ENCODE measurements around the gene SMAD9. TPM values are rescaled to one million over a fixed set of nuclear protein-coding genes. Genes with fewer than 3 reads are reported as not detected.

SMAD9 gene
- total and polyA plus RNA-seq, 2 of the 4 experiments (the other 2 are of a cell fraction), result 3.2 to 4.8 TPM

GRCh38 chr13:36850790-36851438 is 69.1 kb downstream of the SMAD9 start:
- TF ChIP-seq CTCF (conservative IDR thresholded peaks at IDR 0.05; ENCODE audit: low read depth, low read length) (peak; percentile 28; the same call in 1 of the 2 replicates), RAD21 (IDR thresholded peaks at IDR 0.05; ENCODE audit: low read length) (peak; percentile 39), SMC3 (IDR thresholded peaks at IDR 0.05; ENCODE audit: low read depth, low read length) (no peak)
- WGBS, 2 experiments (ENCODE audit: extremely low coverage in 2 of 2, insufficient read length in 1 of 2), result 87% methylated on average over 9 of the region's 13 CpGs; no CpG with 5 or more reads in 1 of the 2 experiments
- H2BK15ac ChIP-seq (ENCODE audit: low read depth, low read length), result no peak overlapping the region
- intact Hi-C loops (cut with micrococcal nuclease), result no loop called here
- peaks cover 15% of the 10 kb centered on the region for H3K36me3 ChIP-seq (ENCODE audit: control insufficient read depth, insufficient read depth, low read length)
- H3K9me3 ChIP-seq (ENCODE audit: control insufficient read depth, insufficient read depth, low read length), result no peaks in the 10 kb centered on the region
- H3K4me3 ChIP-seq (ENCODE audit: insufficient read depth, low read depth, low read length), result no peak overlapping the region
- no peak overlapping the region for H3K4me2 ChIP-seq (ENCODE audit: low read depth, low read length)
- no peak overlapping the region for H2AK5ac ChIP-seq (ENCODE audit: low read depth, low read length)
- no peaks in the 10 kb centered on the region for H3K27me3 ChIP-seq (ENCODE audit: control insufficient read depth, insufficient read depth, low read length)
- H3K9me1 ChIP-seq (ENCODE audit: insufficient read depth, low read length), result no peaks in the 10 kb centered on the region
- ATAC-seq (ENCODE audit: low read depth) (peak; percentile 59), DNase-seq (no peak)
- no peak overlapping the region for H3K4ac ChIP-seq (ENCODE audit: low read depth, low read length)
- dilution Hi-C loops (cut with HindIII; ENCODE audit: low sequenced_read_pairs, unreplicated experiment), result loop anchor here (25.0 kb wide), 1 partner anchor 136 kb away; the partner anchor contains the start of gene ALG5
- ChIA-PET POLR2A (ENCODE audit: unreplicated experiment) (no interaction called here), CTCF (interaction anchor here (0.6 to 1.3 kb wide), 4 partner anchors 10 to 130 kb away, joined by 3 to 5 read pairs (median 4); no protein-coding TSS in a partner anchor)
- H3K23ac ChIP-seq (ENCODE audit: low read depth, low read length), result no peak overlapping the region
- peak overlapping the region; percentile 9 for H2AK9ac ChIP-seq (replicated peaks; ENCODE audit: low read depth, low read length, poor library complexity)
- H3K9ac ChIP-seq (ENCODE audit: low read depth, low read length), result no peak overlapping the region
- H4K8ac ChIP-seq (ENCODE audit: low read depth in 2 of 2, low read length in 2 of 2), result no peak overlapping the region
- no TSS peak for BruUV-seq (replicated peaks)
- H4K91ac ChIP-seq (ENCODE audit: insufficient read depth, low read depth, low read length), result no peak overlapping the region
- no peaks in the 10 kb centered on the region; the same call in 1 of the 2 replicates for H4K20me1 ChIP-seq (ENCODE audit: insufficient read depth, low read length)
- H2BK120ac ChIP-seq (ENCODE audit: low read depth, low read length), result no peak overlapping the region
- no peak overlapping the region for H3K56ac ChIP-seq (ENCODE audit: extremely low read depth, insufficient read depth, low read length)
- H2AFZ ChIP-seq (replicated peaks; ENCODE audit: low read length, poor library complexity), result no peak overlapping the region
- 0 out of 4 replicates have a peak, but pooled peaks cover 0 to 2% of the 10 kb centered on the region in 2 experiments for H3K79me1 ChIP-seq (ENCODE audit: low read depth in 1 of 2, low read length in 2 of 2)
- in situ Hi-C loops (cut with MboI; ENCODE audit: low sequenced_read_pairs), result no loop called here
- H3K4me1 ChIP-seq (ENCODE audit: control insufficient read depth, insufficient read depth, low read length), result no peaks in the 10 kb centered on the region
- H2BK20ac ChIP-seq (ENCODE audit: low read depth, low read length), result no peak overlapping the region
- no peak overlapping the region for H2BK5ac ChIP-seq (ENCODE audit: low read depth, low read length, poor library complexity, severe bottlenecking)
- H3K27ac ChIP-seq (ENCODE audit: insufficient read depth, low read length), result no peak overlapping the region
- H4K5ac ChIP-seq (ENCODE audit: low read depth, low read length), result no peak overlapping the region
- H3K14ac ChIP-seq (replicated peaks; ENCODE audit: low read depth, low read length), result no peak overlapping the region
- H3K18ac ChIP-seq (ENCODE audit: low read depth, low read length), result no peak overlapping the region
